H1 (cell line): Measurements from ENCODE around the gene PCNX4. TPM values are rescaled to one million over a fixed set of nuclear protein-coding genes. Genes with fewer than 3 reads are reported as not detected.

Experiments used
- CTCF ChIA-PET: fragments of 300-600 bp; sonication (Branson Sonifier 250); formaldehyde crosslinking; loops from one replicate; lab custom pipeline; 2021; ENCODE audit not compliant: partially characterized antibody; lab: Charles Lee
- POLR2A ChIA-PET: fragments of 300-600 bp; sonication (Branson Sonifier 250); formaldehyde crosslinking; loops from one replicate; lab custom pipeline; 2021; ENCODE audit warnings: inconsistent platforms; ENCODE audit not compliant: partially characterized antibody; lab: Charles Lee
- DNase-seq, 2 experiments: peaks; one replicate each; pipeline versions ENCODE4 v3.0.0 to v3.0.0-alpha.2; 2010 to 2022; ENCODE audit warnings: low spot score in 2 of 2, low read depth in 1 of 2, mixed read lengths in 1 of 2
- FAIRE-seq: peaks from 2 replicates; lab custom pipeline; 2011; peaks lifted over from hg19 to GRCh38; lab: Jason Lieb, UNC
- H2AFZ ChIP-seq: 2 replicates; pipeline ENCODE4 v1.8.1; 2012; ENCODE audit warnings: low read length, inconsistent platforms
- H2AK5ac ChIP-seq: 2 replicates; pipeline ENCODE4 v1.6.1; 2013; ENCODE audit warnings: low read depth, low read length
- H2BK120ac ChIP-seq: replicated peaks from 2 replicates; pipeline ENCODE3; 2013; ENCODE audit warnings: low read depth, low read length, inconsistent platforms
- H2BK12ac ChIP-seq: 2 replicates; pipeline ENCODE4 v1.6.1; 2013; ENCODE audit warnings: low read depth, low read length
- H2BK15ac ChIP-seq: 2 replicates; pipeline ENCODE4 v1.6.1; 2013; ENCODE audit warnings: low read length
- H2BK20ac ChIP-seq: 2 replicates; pipeline ENCODE4 v1.6.1; 2013; ENCODE audit warnings: low read length
- H2BK5ac ChIP-seq: 2 replicates; pipeline ENCODE4 v1.6.1; 2013; ENCODE audit warnings: low read depth, low read length
- H3K14ac ChIP-seq: 2 replicates; pipeline ENCODE4 v1.6.1; 2013; ENCODE audit warnings: inconsistent platforms; ENCODE audit not compliant: insufficient read length
- H3K18ac ChIP-seq: 2 replicates; pipeline ENCODE4 v1.6.1; 2013; ENCODE audit warnings: low read length; ENCODE audit errors: extremely low read depth
- H3K23ac ChIP-seq: 2 replicates; pipeline ENCODE4 v1.6.1; 2013; ENCODE audit warnings: inconsistent platforms; ENCODE audit not compliant: insufficient read length
- H3K23me2 ChIP-seq: 2 replicates; pipeline ENCODE4 v1.6.1; 2013; ENCODE audit warnings: low read depth, low read length
- H3K27ac ChIP-seq: 2 replicates; pipeline ENCODE4 v1.6.1; 2011; ENCODE audit warnings: low read depth, low read length, inconsistent platforms
- H3K27me3 ChIP-seq, 4 experiments: replicated peaks in 1 of 4; 1 replicate in 1 of 4; 2 replicates in 3 of 4; pipeline versions ENCODE4 v1.6.1 to v1.8.1; 2011 to 2013; ENCODE audit warnings: low read length in 3 of 4, mild to moderate bottlenecking in 3 of 4, inconsistent platforms in 2 of 4, mixed read lengths in 2 of 4, moderate library complexity in 1 of 4; ENCODE audit not compliant: control insufficient read depth in 3 of 4, insufficient read depth in 3 of 4; ENCODE audit errors: extremely low read depth in 1 of 4
- H3K36me3 ChIP-seq, 4 experiments: 2 replicates each; pipeline versions ENCODE4 v1.6.1 to v1.8.1; 2011 to 2013; ENCODE audit warnings: mild to moderate bottlenecking in 4 of 4, low read length in 3 of 4, moderate library complexity in 2 of 4, control low read depth in 1 of 4, inconsistent platforms in 1 of 4; ENCODE audit not compliant: insufficient read depth in 4 of 4, control insufficient read depth in 2 of 4
- H3K4ac ChIP-seq: replicated peaks from 2 replicates; pipeline ENCODE3; 2013; ENCODE audit warnings: low read length, low read depth, mixed read lengths, inconsistent platforms; ENCODE audit not compliant: insufficient read length
- H3K4me1 ChIP-seq, 4 experiments: replicated peaks in 1 of 4; 1 replicate in 1 of 4; 2 replicates in 3 of 4; pipeline versions ENCODE4 v1.6.1 to v1.8.1; 2011 to 2013; ENCODE audit warnings: low read length in 3 of 4, inconsistent platforms in 2 of 4, mixed read lengths in 1 of 4; ENCODE audit not compliant: insufficient read depth in 4 of 4, control insufficient read depth in 3 of 4
- H3K4me2 ChIP-seq, 2 experiments: 2 replicates each; pipeline versions ENCODE4 v1.6.1 to v1.8.1; 2011 to 2013; ENCODE audit warnings: low read depth in 2 of 2, low read length in 2 of 2, control low read depth in 1 of 2, inconsistent platforms in 1 of 2, mild to moderate bottlenecking in 1 of 2; ENCODE audit not compliant: insufficient read depth in 1 of 2
- H3K4me3 ChIP-seq, 4 experiments: fragments of 200-600, 300-600 bp in 1 of 4; sonication (generic), shearing (Covaris generic), sonication (Bioruptor Twin) in 1 of 4; 2 replicates each; pipeline versions ENCODE4 v1.5.1 to v1.8.1; 2011 to 2016; ENCODE audit warnings: low read length in 4 of 4, low read depth in 3 of 4, control low read depth in 2 of 4, inconsistent platforms in 2 of 4, mild to moderate bottlenecking in 2 of 4, mixed read lengths in 1 of 4, moderate library complexity in 1 of 4; ENCODE audit not compliant: insufficient read depth in 2 of 4; ENCODE audit errors: extremely low read depth in 1 of 4
- H3K56ac ChIP-seq: replicated peaks from 2 replicates; pipeline ENCODE3; 2013; ENCODE audit warnings: low read depth, mild to moderate bottlenecking, mixed read lengths, low read length, inconsistent platforms; ENCODE audit not compliant: insufficient read length
- H3K79me1 ChIP-seq: 2 replicates; pipeline ENCODE4 v1.6.1; 2013; ENCODE audit warnings: low read depth, low read length, control low read depth
- H3K79me2 ChIP-seq, 2 experiments: 2 replicates each; pipeline versions ENCODE4 v1.6.1 to v1.8.1; 2012 to 2013; ENCODE audit warnings: low read length in 2 of 2, mild to moderate bottlenecking in 2 of 2, inconsistent platforms in 1 of 2; ENCODE audit not compliant: insufficient read depth in 2 of 2, control insufficient read depth in 1 of 2
- H3K9ac ChIP-seq, 4 experiments: replicated peaks in 1 of 4; 1 replicate in 1 of 4; 2 replicates in 3 of 4; pipeline versions ENCODE4 v1.6.1 to v1.8.1; 2011 to 2013; ENCODE audit warnings: low read depth in 3 of 4, low read length in 3 of 4, control low read depth in 2 of 4, mild to moderate bottlenecking in 2 of 4, moderate library complexity in 2 of 4, inconsistent platforms in 1 of 4; ENCODE audit errors: extremely low read depth in 1 of 4
- H3K9me3 ChIP-seq, 2 experiments: 2 replicates each; pipeline versions ENCODE4 v1.6.1 to v1.8.1; 2012 to 2013; ENCODE audit warnings: mild to moderate bottlenecking in 2 of 2, moderate library complexity in 2 of 2, control low read depth in 1 of 2, inconsistent platforms in 1 of 2, low read depth in 1 of 2, low read length in 1 of 2, mixed read lengths in 1 of 2; ENCODE audit not compliant: insufficient read depth in 2 of 2
- H4K20me1 ChIP-seq, 2 experiments: replicated peaks in 1 of 2; 2 replicates each; pipeline versions ENCODE3 to v1.8.1; 2011 to 2013; ENCODE audit warnings: inconsistent platforms in 2 of 2, low read length in 2 of 2, mild to moderate bottlenecking in 1 of 2; ENCODE audit not compliant: insufficient read depth in 2 of 2, control insufficient read depth in 1 of 2
- H4K5ac ChIP-seq: 2 replicates; pipeline ENCODE4 v1.6.1; 2013; ENCODE audit warnings: low read length, low read depth, mixed read lengths, inconsistent platforms; ENCODE audit not compliant: insufficient read length
- H4K8ac ChIP-seq: 2 replicates; pipeline ENCODE4 v1.8.0; 2013; ENCODE audit warnings: mild to moderate bottlenecking, moderate library complexity, low read length, inconsistent platforms; ENCODE audit not compliant: insufficient read depth; ENCODE audit errors: extremely low read depth
- H4K91ac ChIP-seq: replicated peaks from 2 replicates; pipeline ENCODE3; 2013; ENCODE audit warnings: low read length, mixed read lengths, inconsistent platforms; ENCODE audit not compliant: insufficient read length
- CBX8 ChIP-seq: fragments of 300-800, 300-1000 bp; sonication (generic); IDR thresholded peaks from 2 replicates; pipeline ENCODE4 v1.7.1; 2016; ENCODE audit warnings: low read depth, low read length, borderline replicate concordance
- JUND ChIP-seq: IDR thresholded peaks from 2 replicates; pipeline ENCODE4 v1.6.1; 2011; ENCODE audit warnings: mild to moderate bottlenecking, improper control_type of control experiment, low read length
- KDM1A ChIP-seq: fragments of 200-600, 300-600 bp; sonication (generic); IDR thresholded peaks from 2 replicates; pipeline ENCODE4 v1.7.1; 2016; ENCODE audit warnings: mild to moderate bottlenecking, low read length, borderline replicate concordance
- MAFK ChIP-seq: IDR thresholded peaks from 2 replicates; pipeline ENCODE4 v1.6.1; 2012; ENCODE audit warnings: low read depth, mild to moderate bottlenecking, improper control_type of control experiment, low read length
- SP4 ChIP-seq: IDR thresholded peaks from 2 replicates; pipeline ENCODE4 v1.6.1; 2012; ENCODE audit warnings: low read length, inconsistent platforms
- WGBS, 2 experiments: shearing (Covaris generic) in 1 of 2; methylation state at CpG; one replicate each; pipeline versions ENCODE4 v1.1.6 to v1.1.7; 2013 to 2015; ENCODE audit warnings: low lambda C conversion rate in 2 of 2, mixed read lengths in 2 of 2, inconsistent platforms in 1 of 2, low coverage in 1 of 2, missing lambda C conversion rate in 1 of 2; ENCODE audit not compliant: insufficient replicate concordance in 2 of 2, insufficient coverage in 1 of 2, insufficient read length in 1 of 2; ENCODE audit errors: extremely low coverage in 1 of 2, missing lambda C conversion rate in 1 of 2; 5-methylcytosine and 5-hydroxymethylcytosine counted together
- polyA plus RNA-seq, 7 experiments: library from polyadenylated mRNA; depleted of rRNA in 3 of 7; stranded (reverse) in 5 of 7; unstranded in 2 of 7; fragments of >200 nt in 5 of 7; fragments of 200-250 nt in 2 of 7; gene quantifications; 1 replicate in 5 of 7; 2 replicates in 1 of 7; 4 replicates in 1 of 7; pipeline versions ENCODE4 v1.2.1 to v1.2.3, GENCODE V29; 2011 to 2013; ENCODE audit warnings: missing spikeins in 2 of 7, mixed read lengths in 2 of 7
- total RNA-seq: library from RNA; stranded (reverse); fragmentation: NEBNext Ultra II Directional; extraction: Animal tissue kit (Norgen Biotek cat#: 25700); gene quantifications from 2 replicates; pipeline ENCODE4 v1.2.1, GENCODE V29; 2021

The PCNX4 gene
- total and polyA plus RNA-seq, 2 of the 8 experiments (the other 6 are each of a cell fraction or from before 2014, with no cell fraction given) = 28.4 to 35.5 TPM

GRCh38 chr14:60210703-60211102 is 119.0 kb downstream of the PCNX4 start:
- Histone ChIP-seq H4K20me1 (no peaks in the 10 kb centered on the region), H2BK20ac (no peak overlapping the region), H3K27ac (no peak overlapping the region), H3K23me2 (peaks cover 2% of the 10 kb centered on the region; the same call in 1 of the 2 replicates), H2BK5ac (no peak overlapping the region), H3K4me3 (no peak overlapping the region), H4K8ac (no peak overlapping the region), H4K5ac (no peak overlapping the region), H2BK12ac (no peak overlapping the region), H3K4me2 (peak overlapping the region in 1 of 2 experiments; percentile 25; a peak in 1 of 4 replicates), H3K79me1 (no peaks in the 10 kb centered on the region), H3K79me2 (no peaks in the 10 kb centered on the region), H3K18ac (no peak overlapping the region), H2BK15ac (no peak overlapping the region), H3K56ac (no peak overlapping the region), H2BK120ac (no peak overlapping the region), H2AFZ (no peak overlapping the region), H3K4me1 (peaks cover 0 to 8% (median 3%) of the 10 kb centered on the region in 4 experiments; a peak in 2 of 7 replicates), H3K36me3 (no peaks in the 10 kb centered on the region), H3K27me3 (no peaks in the 10 kb centered on the region), H3K14ac (no peak overlapping the region), H3K4ac (no peak overlapping the region), H3K9ac (no peak overlapping the region), H4K91ac (no peak overlapping the region), H3K23ac (no peak overlapping the region), H3K9me3 (no peaks in the 10 kb centered on the region), H2AK5ac (no peak overlapping the region)
- CTCF ChIA-PET = interaction anchor here (0.6 to 2.3 kb wide), 8 partner anchors 13 to 1043 kb away, joined by 3 to 9 read pairs (median 3); no protein-coding TSS in a partner anchor
- FAIRE-seq (no peak), DNase-seq (no peak)
- TF ChIP-seq KDM1A = no peak
- TF ChIP-seq MAFK = no peak
- no peak for TF ChIP-seq JUND
- TF ChIP-seq CBX8 = no peak
- no peak for TF ChIP-seq SP4
- 92% methylated on average over 1 of the region's 1 CpG; no CpG with 5 or more reads in 1 of the 2 experiments for WGBS, 2 experiments
- POLR2A ChIA-PET = interaction anchor here (0.6 to 2.6 kb wide), 2 partner anchors 38 to 1287 kb away, joined by 3 to 6 read pairs; partner anchors contain the start of gene PPM1A
